Measurements from ENCODE around the gene FARS2. TPM values are rescaled to one million over a fixed set of nuclear protein-coding genes. Genes with fewer than 3 reads are reported as not detected.

Gene FARS2
- polyA plus RNA-seq, 1 of the 3 experiments (the other 2 are of a cell fraction), result 12.5 TPM

DNA sequence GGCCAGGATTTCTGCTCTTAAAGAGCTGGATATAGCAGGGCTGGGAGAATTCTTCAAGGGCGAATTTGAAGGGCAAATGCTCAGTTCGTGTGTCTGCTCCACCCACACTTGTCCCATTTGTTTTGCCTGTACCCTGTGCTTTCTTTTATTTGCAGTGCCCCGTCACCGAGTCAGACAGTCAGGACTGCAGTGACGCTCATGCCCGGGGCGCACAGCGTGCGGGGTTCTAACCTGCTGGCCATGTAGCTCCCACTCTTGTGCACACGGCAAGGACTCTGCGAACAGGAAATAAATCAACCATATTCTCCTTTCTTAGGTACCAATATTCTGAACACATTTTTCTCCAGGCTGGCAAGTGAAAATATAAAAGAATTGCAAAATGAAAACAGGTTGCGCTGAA is 18.2 kb upstream of the FARS2 start:
- peaks cover 21% of the 10 kb centered on the region for H3K79me2 ChIP-seq (ENCODE audit: insufficient read depth)
- DNase-seq, result no peak
- CTCF ChIA-PET, result interaction anchor here (1.0 to 1.1 kb wide), 2 partner anchors 18 to 95 kb away, joined by 4 read pairs; no protein-coding TSS in a partner anchor

DNA sequence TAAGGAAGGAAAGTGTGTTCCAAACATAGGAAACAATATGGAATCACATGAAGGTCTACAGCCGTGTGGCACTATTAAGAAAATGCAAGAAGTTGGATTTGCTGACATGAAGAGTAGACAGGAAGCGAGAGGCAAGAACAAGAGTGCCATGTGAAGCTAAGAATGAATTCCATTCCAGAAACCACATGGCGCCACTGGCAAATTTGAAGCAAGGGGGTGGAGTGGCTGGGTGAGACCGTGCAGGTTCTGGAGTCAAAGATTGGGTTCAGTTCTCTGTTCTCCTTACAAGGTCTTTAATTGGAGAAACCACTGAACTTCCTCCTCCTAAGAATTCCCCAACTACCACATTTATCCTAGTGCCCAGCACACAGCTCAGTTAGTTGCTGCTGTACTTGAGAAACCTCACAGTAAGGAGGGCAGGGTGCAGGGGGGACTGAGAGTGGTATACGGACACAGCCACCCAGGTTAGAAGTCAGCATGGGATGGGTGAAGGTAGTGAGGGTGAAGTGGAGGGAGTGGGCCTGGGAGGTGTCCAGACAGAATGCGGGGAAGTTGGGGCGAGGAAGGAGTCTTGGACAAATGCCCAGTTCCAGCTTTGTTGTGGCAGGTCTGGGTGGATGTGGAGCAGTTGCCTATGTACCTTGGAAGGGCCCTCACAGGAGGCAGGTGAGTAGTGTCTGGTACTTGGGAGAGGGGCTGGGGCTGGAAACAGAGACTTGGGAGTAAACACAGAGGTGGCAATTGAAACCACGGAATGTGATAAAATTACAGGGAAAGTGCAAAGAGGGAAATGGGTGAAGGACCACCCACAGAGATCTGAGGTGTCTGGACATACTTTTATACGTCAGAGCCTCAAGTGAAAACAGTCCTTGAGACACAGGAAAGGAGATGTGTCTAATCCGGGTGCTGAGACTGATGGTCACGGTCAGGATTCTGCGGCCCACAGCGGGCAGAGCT is 14.9 kb upstream of the FARS2 start:
- H3K4me2 ChIP-seq, result no peak overlapping the region
- peaks cover 22% of the 10 kb centered on the region for H3K79me2 ChIP-seq (ENCODE audit: insufficient read depth)
- H4K20me1 ChIP-seq (ENCODE audit: insufficient read depth), result peaks cover 7% of the 10 kb centered on the region; the same call in 1 of the 2 replicates
- H3K27me3 ChIP-seq (ENCODE audit: insufficient read depth), result no peaks in the 10 kb centered on the region
- 91% methylated on average over 9 of the region's 13 CpGs for WGBS (ENCODE audit: low lambda C conversion rate)
- H3K4me3 ChIP-seq (ENCODE audit: low read depth in 2 of 2, low read length in 1 of 2), result no peak overlapping the region
- H2AFZ ChIP-seq (ENCODE audit: low read depth), result no peak overlapping the region
- H3K9ac ChIP-seq, result no peak overlapping the region
- H3K9me3 ChIP-seq, result no peaks in the 10 kb centered on the region
- DNase-seq, result no peak
- no peak overlapping the region for H3K27ac ChIP-seq (ENCODE audit: low read depth in 2 of 2, low read length in 1 of 2)
- ChIA-PET CTCF (interaction anchor here (0.8 to 1.3 kb wide), 2 partner anchors 102 to 103 kb away, joined by 3 read pairs; no protein-coding TSS in a partner anchor), POLR2A (no interaction called here)
- peaks cover 0 to 2% of the 10 kb centered on the region in 2 experiments; a peak in 3 of 4 replicates for H3K4me1 ChIP-seq (ENCODE audit: control insufficient read depth in 1 of 2, insufficient read depth in 2 of 2, low read depth in 1 of 2, low read length in 1 of 2)
- H3K9me2 ChIP-seq, result no peaks in the 10 kb centered on the region
- peaks cover under 1 to 4% of the 10 kb centered on the region in 2 experiments for H3K36me3 ChIP-seq (replicated peaks in 1 of 2; ENCODE audit: control insufficient read depth in 1 of 2, insufficient read depth in 2 of 2, low read length in 1 of 2)
- H3F3A ChIP-seq (replicated peaks; ENCODE audit: insufficient read depth), result no peaks in the 10 kb centered on the region
- TF ChIP-seq NRF1 (IDR thresholded peaks at IDR 0.05; ENCODE audit: low read depth, low read length) (no peak), RXRA (IDR thresholded peaks at IDR 0.05; ENCODE audit: borderline replicate concordance, low read depth) (no peak), EP300 (IDR thresholded peaks at IDR 0.05; ENCODE audit: borderline replicate concordance in 1 of 2, low read depth in 1 of 2, low read length in 1 of 2) (no peak), SIN3A (IDR thresholded peaks at IDR 0.05; ENCODE audit: borderline replicate concordance, low read depth, low read length) (no peak), MEF2A (IDR thresholded peaks at IDR 0.05; ENCODE audit: borderline replicate concordance, low read depth) (no peak), RFX5 (IDR thresholded peaks at IDR 0.05; ENCODE audit: low read length) (no peak), JUND (IDR thresholded peaks at IDR 0.05) (no peak), CHD2 (IDR thresholded peaks at IDR 0.05; ENCODE audit: low read length, partially characterized antibody) (no peak), FOXJ3 (CRISPR knock-in tag; IDR thresholded peaks at IDR 0.05) (no peak), RCOR1 (IDR thresholded peaks at IDR 0.05; ENCODE audit: low read length) (no peak)
- TF ChIP-seq, protein P1, sequence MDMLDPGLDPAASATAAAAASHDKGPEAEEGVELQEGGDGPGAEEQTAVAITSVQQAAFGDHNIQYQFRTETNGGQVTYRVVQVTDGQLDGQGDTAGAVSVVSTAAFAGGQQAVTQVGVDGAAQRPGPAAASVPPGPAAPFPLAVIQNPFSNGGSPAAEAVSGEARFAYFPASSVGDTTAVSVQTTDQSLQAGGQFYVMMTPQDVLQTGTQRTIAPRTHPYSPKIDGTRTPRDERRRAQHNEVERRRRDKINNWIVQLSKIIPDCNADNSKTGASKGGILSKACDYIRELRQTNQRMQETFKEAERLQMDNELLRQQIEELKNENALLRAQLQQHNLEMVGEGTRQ (IDR thresholded peaks at IDR 0.05; ENCODE audit: borderline replicate concordance, low read depth, low read length), result no peak
- TF ChIP-seq, protein P2, sequence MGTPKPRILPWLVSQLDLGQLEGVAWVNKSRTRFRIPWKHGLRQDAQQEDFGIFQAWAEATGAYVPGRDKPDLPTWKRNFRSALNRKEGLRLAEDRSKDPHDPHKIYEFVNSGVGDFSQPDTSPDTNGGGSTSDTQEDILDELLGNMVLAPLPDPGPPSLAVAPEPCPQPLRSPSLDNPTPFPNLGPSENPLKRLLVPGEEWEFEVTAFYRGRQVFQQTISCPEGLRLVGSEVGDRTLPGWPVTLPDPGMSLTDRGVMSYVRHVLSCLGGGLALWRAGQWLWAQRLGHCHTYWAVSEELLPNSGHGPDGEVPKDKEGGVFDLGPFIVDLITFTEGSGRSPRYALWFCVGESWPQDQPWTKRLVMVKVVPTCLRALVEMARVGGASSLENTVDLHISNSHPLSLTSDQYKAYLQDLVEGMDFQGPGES (IDR thresholded peaks at IDR 0.05; ENCODE audit: low read depth, low read length), result no peak

More for the DNA sequence above, 18.2 kb upstream of the FARS2 start:
- POLR2A ChIA-PET, result no interaction called here
- Histone ChIP-seq H4K20me1 (ENCODE audit: insufficient read depth) (peaks cover 7% of the 10 kb centered on the region; the same call in 1 of the 2 replicates), H3K27me3 (ENCODE audit: insufficient read depth) (no peaks in the 10 kb centered on the region), H3K9me2 (no peaks in the 10 kb centered on the region), H3F3A (replicated peaks; ENCODE audit: insufficient read depth) (no peaks in the 10 kb centered on the region), H3K27ac (ENCODE audit: low read depth in 2 of 2, low read length in 1 of 2) (no peak overlapping the region), H3K4me2 (no peak overlapping the region), H3K36me3 (replicated peaks in 1 of 2; ENCODE audit: control insufficient read depth in 1 of 2, insufficient read depth in 2 of 2, low read length in 1 of 2) (peaks cover 5 to 12% of the 10 kb centered on the region in 2 experiments), H3K4me1 (ENCODE audit: control insufficient read depth in 1 of 2, insufficient read depth in 2 of 2, low read depth in 1 of 2, low read length in 1 of 2) (no peaks in the 10 kb centered on the region; a peak in 1 of 4 replicates), H3K9me3 (no peaks in the 10 kb centered on the region), H3K9ac (no peak overlapping the region), H2AFZ (ENCODE audit: low read depth) (no peak overlapping the region), H3K4me3 (ENCODE audit: low read depth in 2 of 2, low read length in 1 of 2) (no peak overlapping the region)
- WGBS (ENCODE audit: low lambda C conversion rate), result 89% methylated on average over 12 of the region's 12 CpGs
- TF ChIP-seq RXRA (IDR thresholded peaks at IDR 0.05; ENCODE audit: borderline replicate concordance, low read depth) (no peak), NFIC (IDR thresholded peaks at IDR 0.05; ENCODE audit: borderline replicate concordance) (no peak), SIN3A (IDR thresholded peaks at IDR 0.05; ENCODE audit: borderline replicate concordance, low read depth, low read length) (no peak), RCOR1 (IDR thresholded peaks at IDR 0.05; ENCODE audit: low read length) (no peak), EP300 (IDR thresholded peaks at IDR 0.05; ENCODE audit: borderline replicate concordance in 1 of 2, low read depth in 1 of 2, low read length in 1 of 2) (no peak), TCF12 (IDR thresholded peaks at IDR 0.05) (no peak), JUND (IDR thresholded peaks at IDR 0.05) (no peak), CHD2 (IDR thresholded peaks at IDR 0.05; ENCODE audit: low read length, partially characterized antibody) (no peak)
- TF ChIP-seq, protein P3, sequence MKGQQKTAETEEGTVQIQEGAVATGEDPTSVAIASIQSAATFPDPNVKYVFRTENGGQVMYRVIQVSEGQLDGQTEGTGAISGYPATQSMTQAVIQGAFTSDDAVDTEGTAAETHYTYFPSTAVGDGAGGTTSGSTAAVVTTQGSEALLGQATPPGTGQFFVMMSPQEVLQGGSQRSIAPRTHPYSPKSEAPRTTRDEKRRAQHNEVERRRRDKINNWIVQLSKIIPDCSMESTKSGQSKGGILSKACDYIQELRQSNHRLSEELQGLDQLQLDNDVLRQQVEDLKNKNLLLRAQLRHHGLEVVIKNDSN (IDR thresholded peaks at IDR 0.05; ENCODE audit: borderline replicate concordance, low read depth), result no peak
- TF ChIP-seq, protein P4, sequence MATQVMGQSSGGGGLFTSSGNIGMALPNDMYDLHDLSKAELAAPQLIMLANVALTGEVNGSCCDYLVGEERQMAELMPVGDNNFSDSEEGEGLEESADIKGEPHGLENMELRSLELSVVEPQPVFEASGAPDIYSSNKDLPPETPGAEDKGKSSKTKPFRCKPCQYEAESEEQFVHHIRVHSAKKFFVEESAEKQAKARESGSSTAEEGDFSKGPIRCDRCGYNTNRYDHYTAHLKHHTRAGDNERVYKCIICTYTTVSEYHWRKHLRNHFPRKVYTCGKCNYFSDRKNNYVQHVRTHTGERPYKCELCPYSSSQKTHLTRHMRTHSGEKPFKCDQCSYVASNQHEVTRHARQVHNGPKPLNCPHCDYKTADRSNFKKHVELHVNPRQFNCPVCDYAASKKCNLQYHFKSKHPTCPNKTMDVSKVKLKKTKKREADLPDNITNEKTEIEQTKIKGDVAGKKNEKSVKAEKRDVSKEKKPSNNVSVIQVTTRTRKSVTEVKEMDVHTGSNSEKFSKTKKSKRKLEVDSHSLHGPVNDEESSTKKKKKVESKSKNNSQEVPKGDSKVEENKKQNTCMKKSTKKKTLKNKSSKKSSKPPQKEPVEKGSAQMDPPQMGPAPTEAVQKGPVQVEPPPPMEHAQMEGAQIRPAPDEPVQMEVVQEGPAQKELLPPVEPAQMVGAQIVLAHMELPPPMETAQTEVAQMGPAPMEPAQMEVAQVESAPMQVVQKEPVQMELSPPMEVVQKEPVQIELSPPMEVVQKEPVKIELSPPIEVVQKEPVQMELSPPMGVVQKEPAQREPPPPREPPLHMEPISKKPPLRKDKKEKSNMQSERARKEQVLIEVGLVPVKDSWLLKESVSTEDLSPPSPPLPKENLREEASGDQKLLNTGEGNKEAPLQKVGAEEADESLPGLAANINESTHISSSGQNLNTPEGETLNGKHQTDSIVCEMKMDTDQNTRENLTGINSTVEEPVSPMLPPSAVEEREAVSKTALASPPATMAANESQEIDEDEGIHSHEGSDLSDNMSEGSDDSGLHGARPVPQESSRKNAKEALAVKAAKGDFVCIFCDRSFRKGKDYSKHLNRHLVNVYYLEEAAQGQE (IDR thresholded peaks at IDR 0.05; ENCODE audit: low read depth, low read length), result no peak
